GM12864 (cell line): ENCODE measurements around the gene LAMA4.
"Not testable (repeated sequence)": the region's sequence is repeated elsewhere in the genome, so short reads cannot be mapped to it uniquely, and the experiment has no call there.

Source experiments
- DNase-seq: peaks from one replicate; pipeline ENCODE4 v3.0.0-alpha.2; 2011; ENCODE audit warnings: low read depth
- H3K4me3 ChIP-seq: 2 replicates; pipeline ENCODE4 v1.5.1; 2011; ENCODE audit warnings: mild to moderate bottlenecking, low read depth, low read length, control low read depth
- CTCF ChIP-seq: IDR thresholded peaks from 2 replicates; pipeline ENCODE4 v1.5.1; 2011; ENCODE audit warnings: low read depth, mild to moderate bottlenecking, moderate library complexity, low read length, control low read depth, inconsistent platforms; ENCODE audit errors: missing control alignments

Gene LAMA4

GRCh38 chr6:112117554-112117953 is 136.8 kb downstream of the LAMA4 start:
- DNase-seq: no peak
- H3K4me3 ChIP-seq: no peak overlapping the region
- no peak for TF ChIP-seq CTCF

GRCh38 chr6:112116221-112116620 is 138.1 kb downstream of the LAMA4 start:
- no peak for DNase-seq
- no peak overlapping the region for H3K4me3 ChIP-seq
- TF ChIP-seq CTCF: no peak

- no peak overlapping the region for H3K4me3 ChIP-seq
- TF ChIP-seq CTCF: no peak
- no peak for DNase-seq
Measured at GRCh38 chr6:112114577-112115223, 139.7 kb downstream of the LAMA4 start.

GRCh38 chr6:112113918-112114317 is 140.4 kb downstream of the LAMA4 start:
- H3K4me3 ChIP-seq: no peak overlapping the region
- no peak for TF ChIP-seq CTCF
- DNase-seq: no peak

GRCh38 chr6:112113431-112113830 is 140.9 kb downstream of the LAMA4 start:
- H3K4me3 ChIP-seq: no peak overlapping the region
- no peak for TF ChIP-seq CTCF
- no peak for DNase-seq

GRCh38 chr6:112109262-112109661 is 145.1 kb downstream of the LAMA4 start:
- TF ChIP-seq CTCF: no peak
- no peak overlapping the region for H3K4me3 ChIP-seq
- no peak for DNase-seq

- no peak for DNase-seq
- H3K4me3 ChIP-seq: no peak overlapping the region
- no peak for TF ChIP-seq CTCF
Measured at GRCh38 chr6:112106562-112106961, 147.8 kb downstream of the LAMA4 start.

GRCh38 chr6:112106026-112106425 is 148.3 kb downstream of the LAMA4 start:
- not testable (repeated sequence) for H3K4me3 ChIP-seq, DNase-seq
